ENCODE results near the gene GNAL. TPM values are rescaled to one million over a fixed set of nuclear protein-coding genes. Genes with fewer than 3 reads are reported as not detected.

Gene GNAL
- total RNA-seq, 1 experiment from 2014 or later: 24.0 TPM

DNA sequence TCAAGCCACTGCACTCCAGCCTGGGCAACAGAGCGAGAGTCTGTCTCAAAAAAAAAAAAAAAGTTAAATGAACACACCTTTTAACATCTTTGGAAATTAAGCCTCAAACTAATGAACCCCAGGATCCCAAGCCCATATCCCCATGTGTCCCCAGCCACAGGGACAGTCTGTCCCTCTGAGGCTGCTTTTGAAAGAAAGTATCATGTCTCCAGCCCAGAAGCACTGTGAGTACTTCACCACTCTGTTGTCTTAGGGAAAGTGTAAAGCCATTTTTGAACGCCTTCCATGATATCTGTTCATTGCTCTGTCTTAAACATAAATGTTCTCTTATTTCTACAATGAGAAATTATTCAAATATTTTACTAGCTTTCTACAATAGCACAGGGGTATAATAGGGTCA lies 110.0 kb downstream of the GNAL start:
- Histone ChIP-seq H3T11ph (ENCODE audit: low read length) (no peak overlapping the region), H3K14ac (ENCODE audit: insufficient read depth, low read length) (no peak overlapping the region), H3K4me2 (ENCODE audit: insufficient read depth, insufficient read length, low read length) (no peak overlapping the region), H4K20me1 (ENCODE audit: control insufficient read depth, insufficient read depth, insufficient read length) (no peaks in the 10 kb centered on the region), H3K23me2 (ENCODE audit: insufficient read length, low read depth, low read length, poor library complexity, severe bottlenecking) (no peaks in the 10 kb centered on the region), H3K27me3 (ENCODE audit: insufficient read depth, low read length) (no peaks in the 10 kb centered on the region), H3K79me1 (ENCODE audit: insufficient read depth, low read depth, low read length, poor library complexity, severe bottlenecking) (no peaks in the 10 kb centered on the region), H3K27ac (ENCODE audit: insufficient read length, low read depth, low read length) (no peak overlapping the region), H3K23ac (ENCODE audit: insufficient read length, low read depth, low read length) (no peak overlapping the region), H3K9ac (ENCODE audit: extremely low read depth, insufficient read length, low read length) (no peak overlapping the region), H2BK15ac (ENCODE audit: low read depth, low read length) (no peak overlapping the region), H3K4me1 (ENCODE audit: insufficient read depth, low read length) (0 out of 2 replicates have a peak, but pooled peaks cover 1% of the 10 kb centered on the region), H2BK120ac (ENCODE audit: low read depth, low read length, poor library complexity, severe bottlenecking) (no peak overlapping the region), H4K5ac (ENCODE audit: insufficient read length, low read depth, low read length) (no peak overlapping the region), H2BK12ac (ENCODE audit: insufficient read length, low read depth, low read length) (no peak overlapping the region), H4K91ac (ENCODE audit: insufficient read length, low read depth, low read length) (no peak overlapping the region), H3K79me2 (ENCODE audit: insufficient read depth, low read length) (no peaks in the 10 kb centered on the region), H2BK20ac (ENCODE audit: low read depth, low read length, poor library complexity, severe bottlenecking) (no peak overlapping the region), H3K56ac (ENCODE audit: insufficient read length, low read depth, low read length) (no peak overlapping the region), H2AFZ (ENCODE audit: low read length) (no peak overlapping the region), H2AK5ac (ENCODE audit: insufficient read length, low read length) (no peak overlapping the region), H2BK5ac (ENCODE audit: insufficient read length, low read length) (no peak overlapping the region), H3K18ac (ENCODE audit: insufficient read length, low read depth, low read length) (no peak overlapping the region), H3K4ac (ENCODE audit: low read depth, low read length) (no peak overlapping the region), H4K8ac (replicated peaks; ENCODE audit: insufficient read length, low read depth, low read length) (no peak overlapping the region), H3K9me3 (ENCODE audit: control insufficient read depth, low read depth, low read length) (no peaks in the 10 kb centered on the region)
- DNase-seq: no peak
- H3K36me3 Mint-ChIP-seq (ENCODE audit: insufficient read depth in 1 of 3, low read depth in 3 of 3): peaks cover 0 to 7% (median 2%) of the 10 kb centered on the region in 3 experiments; a peak in 5 of 7 replicates
- no peak overlapping the region for H3K4me3 Mint-ChIP-seq
- TF ChIP-seq CTCF (conservative IDR thresholded peaks at IDR 0.05): no peak
- no peaks in the 10 kb centered on the region for H3K27me3 Mint-ChIP-seq (ENCODE audit: low read depth)
- peaks cover 0 to 2% of the 10 kb centered on the region in 2 experiments; a peak in 1 of 5 replicates for H3K9me3 Mint-ChIP-seq
- no CpG with 5 or more reads among the region's 2 CpGs for WGBS (ENCODE audit: extremely low coverage, insufficient read length, low lambda C conversion rate)
- H3K27ac Mint-ChIP-seq: peak overlapping the region in 1 of 3 experiments; percentile 46; a peak in 1 of 7 replicates
- H3K4me1 Mint-ChIP-seq: peaks cover 12 to 13% of the 10 kb centered on the region in 2 experiments; a peak in 3 of 4 replicates
